WTC11 (cell line): ENCODE measurements around the gene STIM2. TPM values are rescaled to one million over a fixed set of nuclear protein-coding genes. Genes with fewer than 3 reads are reported as not detected.

ENCODE experiments used
- ATAC-seq: fragments of 200-7000 bp; cut with Tn5 transposase; 2 replicates; pipeline ENCODE4 v1.10.0; 2021; ENCODE audit warnings: mild to moderate bottlenecking, moderate library complexity
- CTCF ChIA-PET: fragments of 300-600 bp; sonication (Branson Sonifier 250); formaldehyde crosslinking; loops from one replicate; lab custom pipeline; 2021; ENCODE audit warnings: antibody characterized with exemption; lab: Charles Lee
- POLR2A ChIA-PET: fragments of 350-600 bp; sonication (Branson Sonifier 250); formaldehyde crosslinking; loops from one replicate; lab custom pipeline; 2021; ENCODE audit warnings: antibody characterized with exemption; lab: Charles Lee
- DNase-seq: peaks from one replicate; pipeline ENCODE4 v3.0.0; 2021; ENCODE audit warnings: low spot score
- H3K27ac Mint-ChIP-seq: 2 replicates; pipeline ENCODE4 v1.8.0; 2021; ENCODE audit warnings: mixed read lengths
- H3K27me3 Mint-ChIP-seq: 2 replicates; pipeline ENCODE4 v1.8.0; 2021; ENCODE audit warnings: low read depth, mild to moderate bottlenecking, moderate library complexity, mixed read lengths
- H3K36me3 Mint-ChIP-seq: 2 replicates; pipeline ENCODE4 v1.8.0; 2021; ENCODE audit warnings: mixed read lengths
- H3K4me1 Mint-ChIP-seq: 2 replicates; pipeline ENCODE4 v1.8.0; 2022; ENCODE audit warnings: mixed read lengths
- H3K4me3 Mint-ChIP-seq: 2 replicates; pipeline ENCODE4 v1.8.0; 2021; ENCODE audit warnings: mild to moderate bottlenecking, moderate library complexity, mixed read lengths
- H3K9me3 Mint-ChIP-seq: 2 replicates; pipeline ENCODE4 v1.8.0; 2021; ENCODE audit warnings: mixed read lengths
- AR ChIP-seq: fragments of 250-450 bp; sonication (Bioruptor Pico); IDR thresholded peaks from 2 replicates; pipeline ENCODE4 v1.9.0; 2021; ENCODE audit warnings: mild to moderate bottlenecking
- ATF6 ChIP-seq: sonication (generic); formaldehyde crosslinking; IDR thresholded peaks from 2 replicates; pipeline ENCODE4 v1.8.1; 2023; ENCODE audit warnings: mild to moderate bottlenecking, missing genetic modification reagents
- CBFB ChIP-seq: sonication (generic); formaldehyde crosslinking; IDR thresholded peaks from 2 replicates; pipeline ENCODE4 v1.8.1; 2022; ENCODE audit warnings: mild to moderate bottlenecking, low read depth, missing genetic modification reagents
- E2F5 ChIP-seq: sonication (generic); formaldehyde crosslinking; IDR thresholded peaks from 2 replicates; pipeline ENCODE4 v1.8.1; 2022; ENCODE audit warnings: mild to moderate bottlenecking, moderate library complexity, missing genetic modification reagents
- ELF4 ChIP-seq: sonication (generic); formaldehyde crosslinking; IDR thresholded peaks from 2 replicates; pipeline ENCODE4 v1.8.1; 2022; ENCODE audit warnings: low read depth, mild to moderate bottlenecking, moderate library complexity, missing genetic modification reagents
- FOXJ3 ChIP-seq: sonication (generic); formaldehyde crosslinking; IDR thresholded peaks from 2 replicates; pipeline ENCODE4 v1.9.0; 2021; ENCODE audit warnings: missing genetic modification reagents, mild to moderate bottlenecking, borderline replicate concordance
- HMGXB4 ChIP-seq: sonication (generic); formaldehyde crosslinking; IDR thresholded peaks from 2 replicates; pipeline ENCODE4 v1.8.1; 2023; ENCODE audit warnings: mild to moderate bottlenecking, moderate library complexity, missing genetic modification reagents
- JAZF1 ChIP-seq: fragments of 250-450 bp; sonication (Bioruptor Pico); IDR thresholded peaks from 2 replicates; pipeline ENCODE4 v1.9.0; 2021; ENCODE audit warnings: moderate library complexity, mild to moderate bottlenecking, inconsistent platforms
- MLX ChIP-seq: sonication (generic); formaldehyde crosslinking; IDR thresholded peaks from 2 replicates; pipeline ENCODE4 v1.8.1; 2023; ENCODE audit warnings: mild to moderate bottlenecking, missing genetic modification reagents, moderate library complexity
- MXD4 ChIP-seq: fragments of 250-450 bp; sonication (Bioruptor Pico); IDR thresholded peaks from 2 replicates; pipeline ENCODE4 v1.8.0; 2021; ENCODE audit warnings: mild to moderate bottlenecking, moderate library complexity, borderline replicate concordance
- TP53 ChIP-seq: sonication (generic); formaldehyde crosslinking; IDR thresholded peaks from 2 replicates; pipeline ENCODE4 v1.8.1; 2023; ENCODE audit warnings: mild to moderate bottlenecking, missing genetic modification reagents
- USF2 ChIP-seq: sonication (generic); formaldehyde crosslinking; IDR thresholded peaks from 2 replicates; pipeline ENCODE4 v1.8.1; 2023; ENCODE audit warnings: mild to moderate bottlenecking, missing genetic modification reagents, moderate library complexity
- ZNF512 ChIP-seq: sonication (generic); formaldehyde crosslinking; IDR thresholded peaks from 2 replicates; pipeline ENCODE4 v1.8.1; 2022; ENCODE audit warnings: missing genetic modification reagents, borderline replicate concordance
- total RNA-seq: library from RNA; stranded (reverse); gene quantifications from 3 replicates; pipeline ENCODE4 v1.2.3, GENCODE V29; 2021

Gene STIM2
- total RNA-seq, 1 experiment from 2014 or later, result 22.4 TPM

GRCh38 chr4:27018076-27018475, 157.4 kb downstream of the STIM2 start (continued):
- TF ChIP-seq AR (CRISPR knock-in tag), result no peak

- H3K27me3 Mint-ChIP-seq, result no peaks in the 10 kb centered on the region
These were observed 158.3 kb downstream of the STIM2 start for GRCh38 chr4:27018910-27019309.

GRCh38 chr4:27019766-27020165, 159.1 kb downstream of the STIM2 start:
- ATAC-seq (no peak), DNase-seq (no peak)
- Mint-ChIP-seq H3K4me3 (no peak overlapping the region), H3K9me3 (no peaks in the 10 kb centered on the region), H3K4me1 (peaks cover 14% of the 10 kb centered on the region), H3K36me3 (peaks cover 5% of the 10 kb centered on the region; the same call in 1 of the 2 replicates), H3K27me3 (no peaks in the 10 kb centered on the region), H3K27ac (no peak overlapping the region)
- CTCF ChIA-PET, result interaction anchor here (0.6 kb wide), 1 partner anchor 561 kb away, joined by 3 read pairs; no protein-coding TSS in a partner anchor
- POLR2A ChIA-PET, result no interaction called here
- TF ChIP-seq ELF4, result no peak
- TF ChIP-seq HMGXB4 (CRISPR knock-in tag), result no peak
- TF ChIP-seq TP53 (CRISPR knock-in tag), result no peak
- no peak for TF ChIP-seq FOXJ3 (CRISPR knock-in tag)
- no peak for TF ChIP-seq JAZF1 (CRISPR knock-in tag)
- TF ChIP-seq ATF6 (CRISPR knock-in tag), result no peak
- TF ChIP-seq MLX (CRISPR knock-in tag), result no peak

More at GRCh38 chr4:27018910-27019309, 158.3 kb downstream of the STIM2 start:
- DNase-seq, result no peak
- no peak for ATAC-seq
- Mint-ChIP-seq H3K9me3 (no peaks in the 10 kb centered on the region), H3K4me3 (no peak overlapping the region), H3K27ac (no peak overlapping the region), H3K4me1 (peaks cover 10% of the 10 kb centered on the region), H3K36me3 (peaks cover 5% of the 10 kb centered on the region; the same call in 1 of the 2 replicates)
- POLR2A ChIA-PET, result no interaction called here
- CTCF ChIA-PET, result interaction anchor here (0.6 to 1.3 kb wide), 2 partner anchors 9 to 560 kb away, joined by 3 read pairs; no protein-coding TSS in a partner anchor
- TF ChIP-seq CBFB (CRISPR knock-in tag) (no peak), MXD4 (CRISPR knock-in tag) (no peak), E2F5 (CRISPR knock-in tag) (no peak), ZNF512 (CRISPR knock-in tag) (no peak), TP53 (CRISPR knock-in tag) (no peak), USF2 (no peak), ATF6 (CRISPR knock-in tag) (no peak)
- TF ChIP-seq, all 79 proteins: peak for 0
